Spleen (tissue), 13 donors: ENCODE measurements around the gene ROCK1. TPM values are rescaled to one million over a fixed set of nuclear protein-coding genes. Genes with fewer than 3 reads are reported as not detected.

Experiments used
- DNase-seq: peaks from one replicate; pipeline ENCODE4 v3.0.0-alpha.2; 2020
- H3K27ac ChIP-seq, 8 donors: fragments of 200-600 bp; sonication (generic) in 7 of 8; 1 replicate in 4 of 8; 2 replicates in 4 of 8; pipeline versions ENCODE4 v1.5.0 to v1.8.0; 2016 to 2021; ENCODE audit warnings: inconsistent platforms in 4 of 8, mild to moderate bottlenecking in 4 of 8, moderate library complexity in 1 of 8
- H3K27me3 ChIP-seq, 7 donors: fragments of 200-600 bp; sonication (generic) in 6 of 7; replicated peaks in 1 of 7; 1 replicate in 4 of 7; 2 replicates in 3 of 7; pipeline versions ENCODE4 v1.5.0 to v1.8.0; 2016 to 2021; ENCODE audit warnings: inconsistent platforms in 3 of 7, mild to moderate bottlenecking in 1 of 7
- H3K36me3 ChIP-seq, 6 donors: fragments of 200-600 bp; sonication (generic) in 5 of 6; 1 replicate in 4 of 6; 2 replicates in 2 of 6; pipeline versions ENCODE4 v1.5.0 to v1.8.0; 2016 to 2021; ENCODE audit warnings: inconsistent platforms in 2 of 6
- H3K4me1 ChIP-seq, 6 donors: fragments of 200-600 bp; sonication (generic) in 5 of 6; 1 replicate in 3 of 6; 2 replicates in 3 of 6; pipeline versions ENCODE4 v1.5.0 to v1.8.0; 2016 to 2021; ENCODE audit warnings: inconsistent platforms in 3 of 6
- H3K4me3 ChIP-seq, 8 donors: fragments of 200-600 bp; sonication (generic) in 7 of 8; 1 replicate in 4 of 8; 2 replicates in 4 of 8; pipeline versions ENCODE4 v1.5.0 to v1.8.0; 2016 to 2021; ENCODE audit warnings: inconsistent platforms in 4 of 8, mild to moderate bottlenecking in 4 of 8, moderate library complexity in 2 of 8
- H3K9me3 ChIP-seq, 8 donors: fragments of 200-600 bp; sonication (generic) in 7 of 8; 1 replicate in 4 of 8; 2 replicates in 4 of 8; pipeline versions ENCODE4 v1.5.0 to v1.8.0; 2016 to 2021; ENCODE audit warnings: inconsistent platforms in 4 of 8
- CTCF ChIP-seq, 11 experiments: fragments of 200-600 bp in 7 of 11; fragments of 450-650 bp in 4 of 11; sonication (generic) in 4 of 11; IDR thresholded peaks in 8 of 11; conservative IDR thresholded peaks in 3 of 11; 1 replicate in 7 of 11; 2 replicates in 4 of 11; pipeline versions ENCODE4 v1.4.0 to v1.8.0; 2016 to 2021; ENCODE audit warnings: antibody characterized with exemption in 11 of 11, inconsistent platforms in 4 of 11, mild to moderate bottlenecking in 1 of 11
- POLR2A ChIP-seq, 3 donors: fragments of 450-650 bp; IDR thresholded peaks; one replicate each; pipeline ENCODE4 v1.5.1; 2017; ENCODE audit warnings: antibody characterized with exemption in 3 of 3, mild to moderate bottlenecking in 1 of 3
- POLR2AphosphoS5 ChIP-seq, 3 donors: sonication (generic); formaldehyde crosslinking; IDR thresholded peaks; one replicate each; pipeline ENCODE4 v1.5.1; 2017; ENCODE audit warnings: antibody characterized with exemption in 3 of 3
- WGBS, 5 donors: extraction: QIAGEN DNeasy Blood & Tissue Kit in 3 of 5; methylation state at CpG; one replicate each; pipeline versions ENCODE4 v1.1.5 to v1.1.7; 2013 to 2018; 5-methylcytosine and 5-hydroxymethylcytosine counted together
- intact Hi-C: fragments of 100-400 bp; cut with DNase I; formaldehyde crosslinking; loops from one replicate; pipeline ENCODE4 v1.15.0; 2023; ENCODE audit warnings: low total_unique reads
- long read RNA-seq, 2 donors: transcript quantifications; one replicate each; lab custom pipeline, GENCODE V29; 2026
- polyA plus RNA-seq, 3 donors: library from polyadenylated mRNA; stranded (reverse); fragments of 200-250 nt; gene quantifications; one replicate each; pipeline ENCODE4 v1.2.1, GENCODE V29; 2013
- total RNA-seq, 7 donors: library from RNA; depleted of rRNA in 3 of 7; stranded (reverse); fragments of >200 nt in 3 of 7; fragmentation: NEBNext Ultra II Directional in 4 of 7; extraction: Animal tissue kit (Norgen Biotek cat#: 25700) in 4 of 7; gene quantifications; one replicate each; pipeline versions ENCODE4 v1.1.0 to v1.2.1, GENCODE V29; 2016 to 2021
- donor health status: healthy with polysubstance abuse.
- donor health status: DM: no; HTN: no; CAD: no; lungs with moderate emphysema.
- donor health status: DM: no; HTN: no; CAD: no.
- donor health status: Bipolar disorder and iron deficiency.
- donor health status: healthy.
- donor health status: DM: no; HTN: no; CAD: no.
- donor health status: DM: yes; HTN: yes; CAD: no.

ROCK1 gene
- total RNA-seq (100 to 1,000 TPM in 2 of 7 donors, 10 to 100 TPM in 5; 62.7 to 111 (median 88.3) TPM), polyA plus RNA-seq (10 to 100 TPM in 1 of 3 donors, 1 to 10 TPM in 2; 8.9 to 14.7 (median 9.1) TPM)
- long read RNA-seq, donor 1, partial matches to known transcripts, result 0 of 1 reads
- long read RNA-seq, donor 1, other reads (novel, unspliced or antisense), result 0 of 1 reads
- long read RNA-seq, donor 2, partial matches to known transcripts, result 24 of 25 reads
- long read RNA-seq, donor 2, other reads (novel, unspliced or antisense), result 0 of 25 reads

DNA sequence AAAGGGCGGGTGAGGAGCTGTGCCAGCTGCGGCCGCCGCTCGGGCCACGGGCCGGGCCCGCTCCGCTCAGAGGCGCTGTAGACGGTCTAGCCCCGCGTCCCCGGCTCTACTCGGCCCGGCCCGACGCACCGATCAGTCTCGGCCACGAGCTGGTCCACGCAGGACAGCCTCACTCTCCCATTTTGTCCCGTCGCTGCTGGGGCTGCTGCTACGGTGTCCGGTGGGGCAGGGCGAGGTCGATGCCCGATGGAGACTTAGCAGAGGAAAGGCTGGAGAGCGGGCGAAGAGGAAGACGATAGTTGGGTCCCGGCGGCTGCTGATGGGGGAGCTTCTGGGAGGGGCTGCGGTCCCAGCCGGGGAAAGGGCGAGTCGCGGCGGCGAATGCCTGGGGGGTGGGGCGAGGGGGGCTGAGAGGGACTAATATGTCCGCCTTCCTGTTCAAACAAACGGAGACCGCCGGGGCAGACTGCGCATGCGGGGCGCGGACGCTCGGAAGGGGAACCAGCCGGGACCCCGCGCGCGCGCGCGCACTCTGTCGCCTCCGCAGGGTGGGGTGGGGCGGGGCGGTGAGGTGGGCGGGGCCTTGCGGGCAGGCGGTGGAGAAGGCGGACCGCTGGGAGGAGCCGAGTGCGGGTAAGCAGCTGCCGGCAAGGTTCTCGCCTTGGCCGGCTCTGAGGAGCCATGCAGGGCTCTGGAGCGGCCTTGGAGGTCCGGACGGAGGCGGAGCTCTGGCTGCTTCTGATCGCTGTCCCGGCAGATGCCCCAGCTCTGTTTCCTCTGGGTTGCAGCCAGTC is at the start of gene ROCK1:
Gene ROCK1, minus strand, starts transcription at position 468 of the 794 bp plus-strand sequence. CDS start 903 bp downstream, outside the sequence.
- peak within 1 kb of the TSS; percentile 85 to 97 (median 92) for H3K4me3 ChIP-seq
- H3K36me3 ChIP-seq, result no peaks in the 10 kb centered on the region
- peak within 1 kb of the TSS; percentile 96 to 100 (median 99) for H3K27ac ChIP-seq
- peak; percentile 100 for DNase-seq
- intact Hi-C loops, result no loop called here
- TF ChIP-seq POLR2A (IDR thresholded peaks at IDR 0.05), result peak in 2 of 3 donors; percentile 23 to 78
- peak in 4 of 11 experiments; percentile 6 to 27 (median 21) for TF ChIP-seq CTCF (IDR thresholded peaks at IDR 0.05 in 8 of 11, conservative IDR thresholded peaks at IDR 0.05 in 3 of 11)
- TF ChIP-seq POLR2AphosphoS5 (IDR thresholded peaks at IDR 0.05), result peak; percentile 79 to 92 (median 89)
- no peaks in the 10 kb centered on the region for H3K27me3 ChIP-seq
- peaks cover 28 to 54% (median 41%) of the 10 kb centered on the region in 6 donors for H3K4me1 ChIP-seq
- no peaks in the 10 kb centered on the region for H3K9me3 ChIP-seq
- WGBS, 5 donors, result 0 to 1% (median 0%) methylated on average over 54 to 80 of the region's 80 CpGs

- no peak for DNase-seq
- peaks cover 0 to 55% (median 43%) of the 10 kb centered on the region in 8 donors for H3K9me3 ChIP-seq
- H3K4me3 ChIP-seq, result no peak overlapping the region
- no peak overlapping the region for H3K27ac ChIP-seq
- H3K4me1 ChIP-seq, result no peaks in the 10 kb centered on the region
- intact Hi-C loops, result no loop called here
- WGBS, 5 donors, result 86 to 98% (median 94%) methylated on average over 1 of the region's 1 CpG
- TF ChIP-seq POLR2AphosphoS5 (IDR thresholded peaks at IDR 0.05), result no peak
- TF ChIP-seq POLR2A (IDR thresholded peaks at IDR 0.05), result no peak
- no peak for TF ChIP-seq CTCF (IDR thresholded peaks at IDR 0.05 in 8 of 11, conservative IDR thresholded peaks at IDR 0.05 in 3 of 11)
- no peaks in the 10 kb centered on the region for H3K27me3 ChIP-seq
- no peaks in the 10 kb centered on the region for H3K36me3 ChIP-seq
Measured at GRCh38 chr18:21155443-21155842, 43.8 kb upstream of the ROCK1 start.

DNA sequence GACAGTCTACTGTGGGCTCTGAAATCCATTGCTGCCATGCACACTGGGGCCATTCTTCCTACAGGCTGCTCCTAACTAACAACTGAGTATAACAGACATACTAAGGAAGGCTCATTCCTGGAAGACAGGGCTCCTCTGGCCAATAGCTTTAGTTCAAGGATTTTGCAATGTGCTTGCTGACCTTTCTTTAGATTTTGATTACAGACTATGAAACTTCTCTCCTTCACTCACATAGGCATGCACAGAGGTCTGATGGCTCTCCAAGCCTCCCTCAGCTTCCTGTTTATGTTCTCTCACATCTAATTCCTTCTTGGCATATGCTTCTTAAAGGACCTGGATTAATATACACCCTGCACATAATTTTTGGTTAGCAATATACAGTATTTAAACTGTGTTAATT is 34.4 kb upstream of the ROCK1 start:
- Histone ChIP-seq H3K4me1 (no peaks in the 10 kb centered on the region), H3K9me3 (peaks cover 0 to 5% (median 0%) of the 10 kb centered on the region in 8 donors), H3K36me3 (no peaks in the 10 kb centered on the region), H3K4me3 (no peak overlapping the region), H3K27ac (no peak overlapping the region), H3K27me3 (no peaks in the 10 kb centered on the region)
- DNase-seq, result no peak
- intact Hi-C loops, result no loop called here
- no peak for TF ChIP-seq CTCF (IDR thresholded peaks at IDR 0.05 in 8 of 11, conservative IDR thresholded peaks at IDR 0.05 in 3 of 11)
- no peak for TF ChIP-seq POLR2AphosphoS5 (IDR thresholded peaks at IDR 0.05)
- no peak for TF ChIP-seq POLR2A (IDR thresholded peaks at IDR 0.05)

DNA sequence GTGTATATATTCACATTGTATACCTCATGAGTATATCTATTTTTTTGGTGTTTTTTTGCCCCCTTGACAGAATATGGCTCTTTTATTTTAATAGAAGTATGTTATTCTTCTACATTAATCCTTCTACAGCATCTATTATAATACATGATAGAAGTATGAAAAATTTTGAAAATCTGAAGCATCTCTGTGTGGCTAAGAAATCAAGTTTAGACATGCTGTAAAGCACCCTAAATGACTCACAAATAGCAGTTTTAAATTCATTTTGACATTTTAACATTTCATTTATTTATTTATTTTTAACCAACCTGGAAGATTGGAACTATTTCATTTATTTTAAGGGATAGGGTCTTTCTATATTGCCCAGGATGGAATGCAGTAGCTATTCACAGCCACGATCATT is 33.8 kb upstream of the ROCK1 start:
- Histone ChIP-seq H3K4me1 (no peaks in the 10 kb centered on the region), H3K4me3 (no peak overlapping the region), H3K36me3 (no peaks in the 10 kb centered on the region), H3K27ac (no peak overlapping the region), H3K9me3 (peaks cover 0 to 4% (median 0%) of the 10 kb centered on the region in 8 donors), H3K27me3 (no peaks in the 10 kb centered on the region)
- 83 to 96% (median 93%) methylated on average over 1 of the region's 1 CpG for WGBS, 5 donors
- no peak for DNase-seq
- TF ChIP-seq CTCF (IDR thresholded peaks at IDR 0.05 in 8 of 11, conservative IDR thresholded peaks at IDR 0.05 in 3 of 11) (no peak), POLR2AphosphoS5 (IDR thresholded peaks at IDR 0.05) (no peak), POLR2A (IDR thresholded peaks at IDR 0.05) (no peak)
- intact Hi-C loops, result no loop called here
